GM12892 (cell line): ENCODE measurements around the gene TMEM165.

Experiments used
- POLR2A ChIP-seq: IDR thresholded peaks from 2 replicates; pipeline ENCODE4 v1.6.1; 2011; ENCODE audit warnings: low read depth, low read length, control low read depth
- TAF1 ChIP-seq: IDR thresholded peaks from 2 replicates; pipeline ENCODE4 v1.6.1; 2011; ENCODE audit warnings: low read depth, mild to moderate bottlenecking, control low read depth, low read length, borderline replicate concordance

DNA sequence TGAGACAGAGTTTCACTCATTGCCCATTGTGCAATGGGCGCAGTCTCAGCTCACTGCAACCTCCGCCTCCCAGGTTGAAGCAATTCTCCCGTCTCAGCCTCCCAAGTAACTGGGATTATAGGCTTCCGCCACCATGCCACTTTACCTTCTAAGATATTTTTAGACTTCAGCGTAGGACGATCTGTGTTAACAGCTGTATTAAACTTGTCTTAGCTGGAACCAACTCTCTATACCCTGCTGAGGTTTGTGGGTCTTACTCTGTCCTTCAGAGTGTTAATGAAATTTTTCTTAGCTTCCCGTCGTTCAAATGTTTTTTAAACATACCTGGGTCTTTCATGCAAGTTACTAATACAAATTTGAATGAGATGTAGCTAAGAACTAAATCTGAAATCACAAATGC, 14.7 kb downstream of the TMEM165 start:
- TF ChIP-seq POLR2A, result no peak
- TF ChIP-seq TAF1, result no peak
